SK-N-DZ (cell line): ENCODE data around the gene MED14.

Source experiments
- DNase-seq: peaks from one replicate; pipeline ENCODE4 v3.0.0-alpha.2; 2015; ENCODE audit warnings: low spot score

Gene MED14

GRCh38 chrX:40612511-40612910 is 122.8 kb downstream of the MED14 start:
- DNase-seq: no peak

GRCh38 chrX:40607381-40607780 is 128.0 kb downstream of the MED14 start:
- DNase-seq: no peak

GRCh38 chrX:40603446-40603845 is 131.9 kb downstream of the MED14 start:
- DNase-seq: no peak
